Hepatocyte (in vitro differentiated cells): ENCODE data around the gene GON4L.

Source experiments
- EZH2 ChIP-seq: fragments of 200-600 bp; sonication (generic); IDR thresholded peaks from 2 replicates; pipeline ENCODE4 v1.6.1; 2016; ENCODE audit warnings: antibody characterized with exemption, mild to moderate bottlenecking, borderline replicate concordance
- EZH2phosphoT487 ChIP-seq: fragments of 200-600 bp; sonication (generic); IDR thresholded peaks from one replicate; pipeline ENCODE4 v1.6.1; 2018; ENCODE audit warnings: antibody characterized with exemption, mild to moderate bottlenecking, low read depth, moderate library complexity; ENCODE audit not compliant: unreplicated experiment, severe bottlenecking
- TF ChIP-seq, protein P1 (sequence below): fragments of 200-600 bp; sonication (generic); IDR thresholded peaks from 2 replicates; pipeline ENCODE4 v1.5.1; 2016; ENCODE audit warnings: antibody characterized with exemption, mild to moderate bottlenecking; ENCODE audit not compliant: poor library complexity

GRCh38 chr1:155840386-155840785 lies 16.6 kb downstream of the GON4L start:
- TF ChIP-seq, protein P1, sequence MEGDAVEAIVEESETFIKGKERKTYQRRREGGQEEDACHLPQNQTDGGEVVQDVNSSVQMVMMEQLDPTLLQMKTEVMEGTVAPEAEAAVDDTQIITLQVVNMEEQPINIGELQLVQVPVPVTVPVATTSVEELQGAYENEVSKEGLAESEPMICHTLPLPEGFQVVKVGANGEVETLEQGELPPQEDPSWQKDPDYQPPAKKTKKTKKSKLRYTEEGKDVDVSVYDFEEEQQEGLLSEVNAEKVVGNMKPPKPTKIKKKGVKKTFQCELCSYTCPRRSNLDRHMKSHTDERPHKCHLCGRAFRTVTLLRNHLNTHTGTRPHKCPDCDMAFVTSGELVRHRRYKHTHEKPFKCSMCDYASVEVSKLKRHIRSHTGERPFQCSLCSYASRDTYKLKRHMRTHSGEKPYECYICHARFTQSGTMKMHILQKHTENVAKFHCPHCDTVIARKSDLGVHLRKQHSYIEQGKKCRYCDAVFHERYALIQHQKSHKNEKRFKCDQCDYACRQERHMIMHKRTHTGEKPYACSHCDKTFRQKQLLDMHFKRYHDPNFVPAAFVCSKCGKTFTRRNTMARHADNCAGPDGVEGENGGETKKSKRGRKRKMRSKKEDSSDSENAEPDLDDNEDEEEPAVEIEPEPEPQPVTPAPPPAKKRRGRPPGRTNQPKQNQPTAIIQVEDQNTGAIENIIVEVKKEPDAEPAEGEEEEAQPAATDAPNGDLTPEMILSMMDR = no peak
- TF ChIP-seq EZH2 = no peak
- no peak for TF ChIP-seq EZH2phosphoT487
